ENCODE data around the gene SLC34A1.

DNA sequence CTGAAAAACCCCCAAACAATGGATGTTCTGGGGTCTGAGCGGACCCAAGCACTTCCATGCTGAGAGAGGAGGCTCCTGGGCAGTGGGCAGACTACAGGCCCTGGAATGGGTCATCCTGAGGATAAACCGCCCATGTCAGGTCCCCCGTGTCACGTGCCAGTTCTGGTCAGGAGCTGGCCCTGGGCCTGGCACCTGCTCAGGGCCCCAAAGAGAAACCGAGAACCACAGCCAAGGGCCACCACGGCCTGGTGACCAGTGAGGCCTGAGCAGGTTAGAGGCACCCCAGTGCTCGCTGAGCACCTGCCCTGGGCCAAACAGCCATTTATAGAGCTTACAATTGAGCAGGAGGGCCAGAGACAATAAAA is 48.6 kb upstream of the SLC34A1 start:
- TF ChIP-seq, protein P1, sequence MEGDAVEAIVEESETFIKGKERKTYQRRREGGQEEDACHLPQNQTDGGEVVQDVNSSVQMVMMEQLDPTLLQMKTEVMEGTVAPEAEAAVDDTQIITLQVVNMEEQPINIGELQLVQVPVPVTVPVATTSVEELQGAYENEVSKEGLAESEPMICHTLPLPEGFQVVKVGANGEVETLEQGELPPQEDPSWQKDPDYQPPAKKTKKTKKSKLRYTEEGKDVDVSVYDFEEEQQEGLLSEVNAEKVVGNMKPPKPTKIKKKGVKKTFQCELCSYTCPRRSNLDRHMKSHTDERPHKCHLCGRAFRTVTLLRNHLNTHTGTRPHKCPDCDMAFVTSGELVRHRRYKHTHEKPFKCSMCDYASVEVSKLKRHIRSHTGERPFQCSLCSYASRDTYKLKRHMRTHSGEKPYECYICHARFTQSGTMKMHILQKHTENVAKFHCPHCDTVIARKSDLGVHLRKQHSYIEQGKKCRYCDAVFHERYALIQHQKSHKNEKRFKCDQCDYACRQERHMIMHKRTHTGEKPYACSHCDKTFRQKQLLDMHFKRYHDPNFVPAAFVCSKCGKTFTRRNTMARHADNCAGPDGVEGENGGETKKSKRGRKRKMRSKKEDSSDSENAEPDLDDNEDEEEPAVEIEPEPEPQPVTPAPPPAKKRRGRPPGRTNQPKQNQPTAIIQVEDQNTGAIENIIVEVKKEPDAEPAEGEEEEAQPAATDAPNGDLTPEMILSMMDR (IDR thresholded peaks at IDR 0.05; ENCODE audit: insufficient read depth, low read length, poor library complexity, severe bottlenecking) = no peak
- no peak for TF ChIP-seq EZH2phosphoT487 (conservative IDR thresholded peaks at IDR 0.05; ENCODE audit: low read length)

Measured in SU-DHL-6 (cell line).